Measurements from ENCODE around the gene RPL15. TPM values are rescaled to one million over a fixed set of nuclear protein-coding genes. Genes with fewer than 3 reads are reported as not detected.

Gene RPL15
- polyA plus RNA-seq, 1 donor (not counting 4 experiments of a cell fraction or from before 2014, with no cell fraction given): 3,052 TPM

DNA sequence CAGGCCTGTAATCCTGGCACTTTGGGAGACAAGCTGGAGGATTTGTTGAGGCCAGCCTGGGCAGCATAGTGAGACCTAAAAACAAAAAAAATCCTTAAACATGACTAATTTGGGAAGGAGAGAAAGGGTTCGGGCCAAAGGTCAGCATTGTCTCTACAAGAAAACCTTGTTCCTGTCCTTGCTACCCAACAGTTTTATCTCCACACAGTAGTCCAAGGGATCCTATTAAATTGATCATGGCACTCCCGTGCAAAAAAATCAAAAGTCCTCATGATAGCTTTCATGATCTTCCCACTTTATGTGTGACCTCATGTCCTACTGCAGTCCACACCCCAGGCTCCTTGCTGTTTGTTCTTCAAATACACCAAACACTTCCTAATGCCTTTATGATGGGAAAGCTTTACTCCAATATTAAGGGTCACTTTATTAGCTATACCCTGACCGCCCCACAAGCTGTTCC lies 4.2 kb downstream of the RPL15 start:
- dilution Hi-C loops (cut with MboI; ENCODE audit: extremely low pct_ligation_motif_present, low sequenced_read_pairs): no loop called here

DNA sequence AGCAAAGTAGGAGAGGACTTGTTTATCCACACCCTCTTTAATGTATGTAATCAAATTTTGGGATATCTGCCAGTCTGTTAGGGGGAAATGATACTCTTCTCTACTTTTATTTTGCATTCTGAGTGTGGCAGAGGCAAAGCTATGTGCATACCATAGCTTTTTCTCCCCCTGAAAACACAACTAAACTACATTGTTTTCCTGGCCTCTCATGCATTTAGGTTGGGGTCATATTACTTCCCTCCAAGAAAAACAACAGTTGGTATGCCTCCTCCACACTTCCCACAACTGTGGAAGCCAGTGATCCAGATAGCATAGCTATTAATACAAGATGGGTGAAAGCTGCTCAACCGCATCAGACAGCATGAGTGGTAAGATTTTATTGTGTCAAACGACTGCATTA lies 6.9 kb downstream of the RPL15 start:
- Histone ChIP-seq H3K9ac (ENCODE audit: control insufficient read depth, extremely low read depth, insufficient read depth, low read length) (no peak overlapping the region), H3K4me3 (ENCODE audit: control insufficient read depth in 2 of 3, extremely low read depth in 1 of 3, insufficient read depth in 2 of 3, low read depth in 1 of 3, low read length in 3 of 3) (no peak overlapping the region), H2AFZ (ENCODE audit: control insufficient read depth, low read length) (no peak overlapping the region), H3K4me2 (ENCODE audit: control insufficient read depth, extremely low read depth, insufficient read depth, low read depth, low read length) (no peak overlapping the region), H3K27ac (ENCODE audit: control insufficient read depth, insufficient read depth, low read length) (no peak overlapping the region), H3K9me3 (ENCODE audit: control insufficient read depth, low read depth, low read length) (no peaks in the 10 kb centered on the region), H3K79me2 (ENCODE audit: control insufficient read depth, insufficient read depth, low read length) (peaks cover 2% of the 10 kb centered on the region), H3K36me3 (ENCODE audit: control insufficient read depth in 2 of 2, extremely low read depth in 1 of 2, insufficient read depth in 2 of 2, low read length in 2 of 2) (peaks cover 7 to 13% of the 10 kb centered on the region in 2 experiments), H3K27me3 (ENCODE audit: control insufficient read depth, extremely low read depth, insufficient read depth, low read length) (no peaks in the 10 kb centered on the region), H3K9me1 (ENCODE audit: control insufficient read depth, extremely low read depth, insufficient read depth, low read length) (no peaks in the 10 kb centered on the region), H3K4me1 (ENCODE audit: control insufficient read depth, extremely low read depth, insufficient read depth, low read length) (peaks cover 14% of the 10 kb centered on the region), H4K20me1 (ENCODE audit: control insufficient read depth, extremely low read depth, insufficient read depth, low read length) (peaks cover 7% of the 10 kb centered on the region)
- TF ChIP-seq, protein P1, sequence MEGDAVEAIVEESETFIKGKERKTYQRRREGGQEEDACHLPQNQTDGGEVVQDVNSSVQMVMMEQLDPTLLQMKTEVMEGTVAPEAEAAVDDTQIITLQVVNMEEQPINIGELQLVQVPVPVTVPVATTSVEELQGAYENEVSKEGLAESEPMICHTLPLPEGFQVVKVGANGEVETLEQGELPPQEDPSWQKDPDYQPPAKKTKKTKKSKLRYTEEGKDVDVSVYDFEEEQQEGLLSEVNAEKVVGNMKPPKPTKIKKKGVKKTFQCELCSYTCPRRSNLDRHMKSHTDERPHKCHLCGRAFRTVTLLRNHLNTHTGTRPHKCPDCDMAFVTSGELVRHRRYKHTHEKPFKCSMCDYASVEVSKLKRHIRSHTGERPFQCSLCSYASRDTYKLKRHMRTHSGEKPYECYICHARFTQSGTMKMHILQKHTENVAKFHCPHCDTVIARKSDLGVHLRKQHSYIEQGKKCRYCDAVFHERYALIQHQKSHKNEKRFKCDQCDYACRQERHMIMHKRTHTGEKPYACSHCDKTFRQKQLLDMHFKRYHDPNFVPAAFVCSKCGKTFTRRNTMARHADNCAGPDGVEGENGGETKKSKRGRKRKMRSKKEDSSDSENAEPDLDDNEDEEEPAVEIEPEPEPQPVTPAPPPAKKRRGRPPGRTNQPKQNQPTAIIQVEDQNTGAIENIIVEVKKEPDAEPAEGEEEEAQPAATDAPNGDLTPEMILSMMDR (optimal IDR thresholded peaks at IDR 0.05 in 1 of 3, IDR thresholded peaks at IDR 0.05 in 1 of 3, conservative IDR thresholded peaks at IDR 0.05 in 1 of 3; ENCODE audit: extremely low read depth in 1 of 3, insufficient read depth in 2 of 3, low read length in 3 of 3): no peak
- TF ChIP-seq EZH2 (IDR thresholded peaks at IDR 0.05; ENCODE audit: low read length): no peak
- FAIRE-seq (no peak), DNase-seq (ENCODE audit: low read depth, low spot score) (no peak)
- dilution Hi-C loops (cut with MboI; ENCODE audit: extremely low pct_ligation_motif_present, low sequenced_read_pairs): no loop called here

More for the DNA sequence above, 4.2 kb downstream of the RPL15 start:
- no peak overlapping the region for H3K4me3 ChIP-seq (ENCODE audit: control insufficient read depth in 2 of 3, extremely low read depth in 1 of 3, insufficient read depth in 2 of 3, low read depth in 1 of 3, low read length in 3 of 3)
- H2AFZ ChIP-seq (ENCODE audit: control insufficient read depth, low read length): no peak overlapping the region
- H3K9ac ChIP-seq (ENCODE audit: control insufficient read depth, extremely low read depth, insufficient read depth, low read length): no peak overlapping the region
- TF ChIP-seq EZH2 (IDR thresholded peaks at IDR 0.05; ENCODE audit: low read length): no peak
- TF ChIP-seq, protein P1 (optimal IDR thresholded peaks at IDR 0.05 in 1 of 3, IDR thresholded peaks at IDR 0.05 in 1 of 3, conservative IDR thresholded peaks at IDR 0.05 in 1 of 3; ENCODE audit: extremely low read depth in 1 of 3, insufficient read depth in 2 of 3, low read length in 3 of 3): no peak
- peaks cover 17% of the 10 kb centered on the region for H4K20me1 ChIP-seq (ENCODE audit: control insufficient read depth, extremely low read depth, insufficient read depth, low read length)
- H3K27me3 ChIP-seq (ENCODE audit: control insufficient read depth, extremely low read depth, insufficient read depth, low read length): no peaks in the 10 kb centered on the region
- no peaks in the 10 kb centered on the region for H3K9me3 ChIP-seq (ENCODE audit: control insufficient read depth, low read depth, low read length)
- H3K79me2 ChIP-seq (ENCODE audit: control insufficient read depth, insufficient read depth, low read length): peaks cover 21% of the 10 kb centered on the region
- H3K27ac ChIP-seq (ENCODE audit: control insufficient read depth, insufficient read depth, low read length): no peak overlapping the region
- no peaks in the 10 kb centered on the region for H3K9me1 ChIP-seq (ENCODE audit: control insufficient read depth, extremely low read depth, insufficient read depth, low read length)
- peaks cover 5% of the 10 kb centered on the region for H3K4me1 ChIP-seq (ENCODE audit: control insufficient read depth, extremely low read depth, insufficient read depth, low read length)
- FAIRE-seq (no peak), DNase-seq (ENCODE audit: low read depth, low spot score) (no peak)
- peaks cover 7 to 24% of the 10 kb centered on the region in 2 experiments for H3K36me3 ChIP-seq (ENCODE audit: control insufficient read depth in 2 of 2, extremely low read depth in 1 of 2, insufficient read depth in 2 of 2, low read length in 2 of 2)
- H3K4me2 ChIP-seq (ENCODE audit: control insufficient read depth, extremely low read depth, insufficient read depth, low read depth, low read length): no peak overlapping the region
